HG02884 (cell line): ENCODE results near the gene HEXB.
"Not testable (repeated sequence)": the region's sequence is repeated elsewhere in the genome, so short reads cannot be mapped to it uniquely, and the experiment has no call there.

Experiments
- ATAC-seq: cut with Tn5 transposase; IDR thresholded peaks from one replicate; pipeline ENCODE4 v1.9.1; 2021; ENCODE audit warnings: mild to moderate bottlenecking, moderate library complexity; ENCODE audit not compliant: unreplicated experiment

HEXB gene

GRCh38 chr5:74657165-74657564 lies 27.9 kb upstream of the HEXB start:
- ATAC-seq: no peak

GRCh38 chr5:74659172-74659571 lies 25.9 kb upstream of the HEXB start:
- ATAC-seq: no peak

GRCh38 chr5:74660140-74660539 lies 24.9 kb upstream of the HEXB start:
- no peak for ATAC-seq

- ATAC-seq: no peak
Measured at GRCh38 chr5:74660873-74661272, 24.2 kb upstream of the HEXB start.

- ATAC-seq: no peak
Measured at GRCh38 chr5:74664551-74664950, 20.5 kb upstream of the HEXB start.

- ATAC-seq: no peak
Measured at GRCh38 chr5:74665273-74665672, 19.8 kb upstream of the HEXB start.

GRCh38 chr5:74665816-74666215 lies 19.2 kb upstream of the HEXB start:
- ATAC-seq: no peak

- ATAC-seq: no peak
Measured at GRCh38 chr5:74667396-74667795, 17.6 kb upstream of the HEXB start.

GRCh38 chr5:74669821-74670220 lies 15.2 kb upstream of the HEXB start:
- no peak for ATAC-seq

GRCh38 chr5:74670396-74671038 lies 14.5 kb upstream of the HEXB start:
- ATAC-seq: no peak

GRCh38 chr5:74672215-74672877 lies 12.7 kb upstream of the HEXB start:
- no peak for ATAC-seq

GRCh38 chr5:74673011-74673790 lies 11.8 kb upstream of the HEXB start:
- ATAC-seq: no peak

- not testable (repeated sequence) for ATAC-seq
Measured at GRCh38 chr5:74676466-74676865, 8.6 kb upstream of the HEXB start.

GRCh38 chr5:74678123-74678522 lies 6.9 kb upstream of the HEXB start:
- ATAC-seq: not testable (repeated sequence)

GRCh38 chr5:74679300-74679699 lies 5.7 kb upstream of the HEXB start:
- ATAC-seq: not testable (repeated sequence)

- no peak for ATAC-seq
Measured at GRCh38 chr5:74679966-74680365, 5.1 kb upstream of the HEXB start.

- ATAC-seq: peak; percentile 48
Measured at GRCh38 chr5:74685979-74686631, 1.1 kb downstream of the HEXB start.

GRCh38 chr5:74686962-74687751 lies 2.1 kb downstream of the HEXB start:
- ATAC-seq: no peak

GRCh38 chr5:74693191-74693590 lies 8.2 kb downstream of the HEXB start:
- no peak for ATAC-seq

- ATAC-seq: no peak
Measured at GRCh38 chr5:74717596-74717995, 32.6 kb downstream of the HEXB start.

- ATAC-seq: no peak
Measured at GRCh38 chr5:74722271-74722670, 37.2 kb downstream of the HEXB start.
